GM18870 (cell line): ENCODE results near the gene ODAD4.

ENCODE experiments used
- ATAC-seq: cut with Tn5 transposase; IDR thresholded peaks from one replicate; pipeline ENCODE4 v1.9.1; 2021; ENCODE audit warnings: moderate library complexity; ENCODE audit not compliant: unreplicated experiment

Gene ODAD4, protein sequence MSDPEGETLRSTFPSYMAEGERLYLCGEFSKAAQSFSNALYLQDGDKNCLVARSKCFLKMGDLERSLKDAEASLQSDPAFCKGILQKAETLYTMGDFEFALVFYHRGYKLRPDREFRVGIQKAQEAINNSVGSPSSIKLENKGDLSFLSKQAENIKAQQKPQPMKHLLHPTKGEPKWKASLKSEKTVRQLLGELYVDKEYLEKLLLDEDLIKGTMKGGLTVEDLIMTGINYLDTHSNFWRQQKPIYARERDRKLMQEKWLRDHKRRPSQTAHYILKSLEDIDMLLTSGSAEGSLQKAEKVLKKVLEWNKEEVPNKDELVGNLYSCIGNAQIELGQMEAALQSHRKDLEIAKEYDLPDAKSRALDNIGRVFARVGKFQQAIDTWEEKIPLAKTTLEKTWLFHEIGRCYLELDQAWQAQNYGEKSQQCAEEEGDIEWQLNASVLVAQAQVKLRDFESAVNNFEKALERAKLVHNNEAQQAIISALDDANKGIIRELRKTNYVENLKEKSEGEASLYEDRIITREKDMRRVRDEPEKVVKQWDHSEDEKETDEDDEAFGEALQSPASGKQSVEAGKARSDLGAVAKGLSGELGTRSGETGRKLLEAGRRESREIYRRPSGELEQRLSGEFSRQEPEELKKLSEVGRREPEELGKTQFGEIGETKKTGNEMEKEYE

DNA sequence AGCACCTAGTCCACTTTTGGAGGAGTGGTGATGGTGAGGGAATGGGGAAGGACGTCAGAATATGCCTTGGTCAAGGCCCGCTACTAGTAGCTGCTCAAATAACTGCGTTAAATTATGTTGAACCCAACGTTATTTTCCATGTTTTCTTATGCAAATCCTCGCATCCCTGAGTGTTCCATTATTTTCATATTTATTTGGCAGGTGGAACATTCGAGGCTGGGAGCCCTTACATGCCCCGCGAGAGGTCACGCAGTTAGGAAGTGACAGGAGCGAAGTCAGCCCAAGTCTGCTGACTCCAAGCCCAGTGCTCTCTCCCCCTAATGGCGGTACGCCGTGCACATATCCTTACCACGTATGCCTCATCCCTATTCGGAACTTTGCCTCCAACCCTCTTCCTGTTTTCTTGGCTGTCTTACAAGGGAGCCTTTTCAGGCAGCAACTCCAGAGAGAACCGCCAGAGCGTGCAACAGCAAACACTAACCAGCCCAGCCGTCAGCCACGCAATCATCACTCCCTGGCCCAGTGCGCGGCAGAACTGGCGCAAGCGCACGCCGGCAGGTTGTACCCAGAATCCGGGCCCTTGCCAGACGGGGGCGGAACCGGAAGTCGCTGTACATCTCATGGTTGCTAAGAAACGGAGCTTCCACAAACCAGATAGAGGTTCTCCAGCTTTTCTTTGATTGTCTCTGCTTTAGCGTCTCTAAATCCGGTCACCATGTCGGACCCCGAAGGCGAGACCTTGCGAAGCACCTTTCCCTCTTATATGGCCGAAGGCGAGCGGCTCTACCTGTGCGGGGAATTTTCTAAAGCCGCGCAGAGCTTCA is at the start of gene ODAD4:
ODAD4 (plus strand) TSS at position 609 of the 824 bp plus-strand sequence; CDS start at position 716, 107 bp downstream.
- ATAC-seq, result peak; percentile 91

DNA sequence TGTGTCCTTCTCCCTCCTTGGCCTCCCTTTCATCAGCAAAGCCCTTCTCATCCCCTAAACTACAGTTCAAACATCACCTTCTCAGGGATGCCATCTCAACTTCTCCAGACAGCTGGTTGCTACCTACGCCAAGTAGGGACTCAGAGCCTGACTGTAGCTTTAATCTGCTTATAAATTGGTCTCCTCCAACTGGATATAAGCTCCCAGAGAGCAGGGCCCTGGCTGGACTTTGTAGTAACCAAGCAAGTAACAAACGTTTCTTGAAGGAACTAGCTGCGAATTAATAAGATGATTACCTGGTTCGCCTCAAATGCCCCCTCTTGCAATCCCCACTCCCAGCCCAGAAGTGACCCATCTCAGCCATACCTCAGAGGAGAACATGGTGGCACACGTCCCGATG is 47.7 kb upstream of the ODAD4 start:
- ATAC-seq, result no peak

DNA sequence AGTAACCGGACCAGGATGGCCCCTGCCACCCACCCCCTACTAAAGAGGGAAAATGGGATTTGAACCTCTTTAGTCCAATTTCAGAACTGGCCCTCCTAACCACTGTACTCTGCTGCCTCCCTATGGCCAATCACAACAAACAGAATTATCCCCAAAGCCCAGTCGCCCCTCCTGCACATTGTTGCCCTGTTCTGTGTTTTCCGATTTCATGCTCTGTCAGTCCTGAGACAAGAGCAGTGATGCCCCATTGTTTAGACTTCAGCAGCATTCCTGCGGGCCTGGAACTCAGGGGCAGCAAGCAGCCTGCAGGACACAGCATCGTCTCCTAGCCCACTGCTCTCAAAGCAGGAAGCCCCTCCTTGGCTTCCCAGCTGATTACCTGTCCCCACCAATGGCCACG is 44.7 kb upstream of the ODAD4 start:
- no peak for ATAC-seq

DNA sequence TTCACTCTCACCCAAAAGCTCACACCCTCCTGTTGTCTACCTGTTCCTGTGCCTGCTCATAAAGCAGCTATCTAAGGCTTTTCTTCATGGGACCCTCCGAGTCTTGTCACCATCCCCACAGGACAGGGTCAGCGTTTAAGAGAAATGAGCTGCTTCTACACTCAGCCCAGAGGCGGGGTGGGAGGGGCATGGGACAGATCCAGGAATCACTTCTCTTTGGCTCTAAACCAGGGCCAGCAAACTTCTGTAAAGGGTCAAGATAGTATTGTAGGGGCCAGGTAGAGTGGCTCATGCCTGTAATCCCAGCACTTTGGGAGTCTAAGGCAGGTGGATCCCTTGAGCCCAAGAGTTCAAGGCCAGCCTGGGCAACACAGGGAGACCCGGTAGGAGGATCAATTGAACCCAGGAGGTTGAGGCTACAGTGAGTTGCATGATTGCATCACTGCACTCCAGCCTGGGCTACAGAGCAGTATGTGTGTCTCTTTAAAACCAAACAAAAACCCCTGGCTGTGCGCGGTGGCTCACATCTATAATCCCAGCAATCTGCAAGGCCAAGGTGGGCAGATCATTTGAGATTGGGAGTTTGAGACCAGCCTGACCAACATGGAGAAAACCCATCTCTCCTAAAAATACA is 42.0 kb upstream of the ODAD4 start:
- ATAC-seq, result no peak

DNA sequence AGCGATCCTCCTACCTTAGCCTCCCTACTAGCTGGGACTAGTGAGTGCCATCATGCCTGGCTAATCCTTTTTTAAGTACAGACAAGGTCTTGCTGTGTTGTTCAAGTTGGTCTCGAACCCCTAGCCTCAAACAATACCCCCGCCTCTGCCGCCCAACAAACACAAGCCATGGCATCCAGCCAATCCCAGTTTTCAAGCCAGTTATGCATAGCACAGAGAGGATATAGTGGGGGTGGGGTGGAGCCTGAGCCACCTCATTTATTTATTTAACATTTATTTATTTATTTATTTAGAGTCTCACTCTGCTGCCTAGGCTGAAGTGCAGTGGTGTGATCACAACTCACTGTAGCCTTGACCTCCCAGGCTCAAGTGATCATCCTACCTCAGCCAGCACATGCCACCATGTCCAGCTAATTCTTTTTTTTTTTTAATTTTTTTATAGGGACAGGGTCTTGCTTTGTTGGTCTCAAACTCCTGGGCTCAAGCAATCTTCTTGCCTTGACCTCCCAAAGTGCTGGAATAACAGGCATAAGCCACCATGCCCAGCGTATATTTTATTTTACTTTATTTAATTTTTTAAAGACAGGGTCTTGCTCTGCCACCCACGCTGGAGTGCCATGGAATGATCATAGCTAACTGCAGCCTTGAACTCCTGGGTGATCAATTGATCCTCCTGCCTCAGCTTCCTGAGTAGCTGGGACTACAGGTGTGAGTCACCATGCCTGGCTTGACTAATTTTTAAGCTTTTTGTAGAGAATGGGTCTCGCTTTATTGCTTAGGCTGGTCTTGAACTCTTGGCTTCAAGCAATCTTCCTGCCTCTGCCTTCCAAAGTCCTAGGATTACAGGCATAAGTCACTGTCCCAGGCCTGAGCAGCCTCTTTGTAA is 39.0 kb upstream of the ODAD4 start:
- ATAC-seq, result no peak

DNA sequence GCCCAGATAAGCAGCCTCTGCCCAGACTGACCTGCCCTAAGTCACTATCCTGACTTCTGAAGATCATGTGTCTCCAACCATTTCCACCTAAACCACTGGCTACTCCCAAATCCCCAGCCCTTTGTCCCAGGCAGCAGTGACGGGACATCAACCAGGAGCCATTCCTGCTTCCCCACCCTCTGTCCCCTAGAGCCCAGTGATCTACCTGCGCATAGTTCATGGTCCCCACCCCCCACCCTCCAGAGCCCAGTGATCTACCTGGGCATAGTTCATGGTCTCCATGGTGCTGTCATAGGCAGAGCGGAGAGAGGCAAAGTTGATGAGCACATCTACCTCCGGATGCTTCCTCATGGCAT is 38.4 kb upstream of the ODAD4 start:
- ATAC-seq, result no peak

DNA sequence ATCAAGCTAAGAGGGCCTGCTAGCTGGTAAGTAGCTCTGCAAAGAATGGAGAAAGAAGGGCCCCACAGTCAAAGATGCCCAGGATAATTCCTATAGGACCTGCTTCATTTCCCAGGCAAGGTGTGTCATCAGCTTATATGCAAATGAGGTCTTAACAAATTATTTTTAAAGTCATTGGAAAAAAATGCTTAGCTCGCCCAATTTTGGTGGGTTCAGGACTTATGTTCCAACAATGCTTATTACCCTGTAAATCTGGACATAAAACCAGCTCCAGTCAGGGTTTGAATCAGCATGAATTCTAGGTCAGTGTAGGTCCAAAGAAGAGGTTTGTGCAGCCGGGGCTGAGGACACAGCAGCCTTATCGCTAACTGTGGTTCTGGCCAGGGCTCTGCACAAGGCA is 37.0 kb upstream of the ODAD4 start:
- ATAC-seq, result no peak

DNA sequence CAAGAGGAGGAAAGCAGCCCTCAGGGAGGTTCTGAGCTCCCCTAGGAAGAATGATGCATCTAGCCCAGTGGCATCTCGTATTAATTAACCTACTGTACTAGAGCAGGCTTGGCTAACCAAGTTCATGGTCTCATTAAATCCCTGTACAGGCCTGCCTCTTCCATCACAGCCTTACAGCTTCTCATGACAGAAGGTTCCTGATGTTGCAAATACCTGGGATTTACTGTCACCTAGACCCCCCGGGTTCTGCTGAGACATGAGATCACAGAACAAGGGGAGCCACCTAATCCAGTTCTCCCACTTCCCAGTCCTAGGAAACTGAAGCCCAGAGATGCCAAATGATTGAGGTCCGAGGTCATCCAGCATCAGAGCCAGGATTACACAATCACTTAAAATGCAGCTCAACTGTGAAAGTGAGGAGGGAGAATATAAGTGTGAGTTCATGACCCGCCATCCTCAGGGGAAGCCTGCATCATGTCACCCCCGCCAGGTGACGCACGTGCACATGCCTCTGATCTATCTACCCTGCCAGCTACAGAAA is 35.6 kb upstream of the ODAD4 start:
- no peak for ATAC-seq

DNA sequence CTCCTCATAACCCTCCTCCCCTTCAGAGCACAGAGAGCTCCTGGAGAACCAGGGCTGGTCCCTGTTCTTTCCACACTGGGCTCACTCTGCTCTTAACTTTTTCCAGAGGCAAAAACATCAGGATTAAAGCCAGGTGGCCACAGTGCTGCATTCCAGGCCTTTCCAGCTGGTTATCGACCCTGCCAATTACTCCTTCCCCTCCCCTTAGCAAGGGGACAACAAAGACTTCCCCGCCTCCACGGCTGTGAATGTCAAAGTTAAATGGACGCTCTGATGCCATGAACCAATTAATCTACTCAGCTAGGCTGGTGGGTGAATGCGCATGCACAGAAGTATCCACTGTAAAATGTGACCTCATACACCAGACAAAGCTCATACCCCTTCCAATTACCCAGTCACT is 34.8 kb upstream of the ODAD4 start:
- no peak for ATAC-seq

DNA sequence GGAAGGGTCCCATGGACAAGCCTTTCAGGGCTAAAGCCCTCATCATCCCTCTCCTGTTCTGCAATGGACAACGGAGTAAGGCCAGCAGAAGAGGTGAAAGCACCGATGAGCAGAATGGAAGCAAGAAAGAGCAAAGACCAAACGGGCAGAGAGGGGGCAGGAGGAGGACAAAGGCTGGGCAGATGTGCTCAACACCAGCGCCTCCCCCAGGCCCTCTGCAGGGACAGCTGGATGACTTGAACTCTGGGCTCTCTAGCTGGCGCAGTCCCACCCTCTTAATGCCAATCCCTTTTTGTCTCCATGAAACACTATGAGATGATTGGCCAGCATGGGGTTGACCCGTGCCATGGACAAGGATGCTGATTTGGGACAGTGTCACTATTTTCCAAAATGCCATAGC is 33.7 kb upstream of the ODAD4 start:
- no peak for ATAC-seq

DNA sequence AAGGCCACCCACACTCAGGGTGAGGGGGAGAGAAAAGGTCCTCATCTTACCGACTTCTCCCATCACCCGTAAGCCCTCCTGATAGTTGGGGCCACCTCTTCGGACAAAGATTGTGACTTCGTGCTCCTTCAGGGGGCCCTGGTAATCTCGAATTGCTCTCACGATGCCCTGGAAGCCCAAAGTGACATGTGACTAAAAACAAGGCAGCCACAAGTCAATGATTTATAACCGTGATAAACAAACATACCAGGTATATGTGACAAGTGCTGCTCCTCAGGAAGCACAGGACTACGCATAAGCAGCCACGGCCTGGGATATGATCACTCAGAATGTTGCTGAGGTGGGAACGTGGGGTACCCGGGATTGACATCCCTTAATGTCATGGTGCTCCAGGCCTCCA is 28.8 kb upstream of the ODAD4 start:
- ATAC-seq, result no peak

DNA sequence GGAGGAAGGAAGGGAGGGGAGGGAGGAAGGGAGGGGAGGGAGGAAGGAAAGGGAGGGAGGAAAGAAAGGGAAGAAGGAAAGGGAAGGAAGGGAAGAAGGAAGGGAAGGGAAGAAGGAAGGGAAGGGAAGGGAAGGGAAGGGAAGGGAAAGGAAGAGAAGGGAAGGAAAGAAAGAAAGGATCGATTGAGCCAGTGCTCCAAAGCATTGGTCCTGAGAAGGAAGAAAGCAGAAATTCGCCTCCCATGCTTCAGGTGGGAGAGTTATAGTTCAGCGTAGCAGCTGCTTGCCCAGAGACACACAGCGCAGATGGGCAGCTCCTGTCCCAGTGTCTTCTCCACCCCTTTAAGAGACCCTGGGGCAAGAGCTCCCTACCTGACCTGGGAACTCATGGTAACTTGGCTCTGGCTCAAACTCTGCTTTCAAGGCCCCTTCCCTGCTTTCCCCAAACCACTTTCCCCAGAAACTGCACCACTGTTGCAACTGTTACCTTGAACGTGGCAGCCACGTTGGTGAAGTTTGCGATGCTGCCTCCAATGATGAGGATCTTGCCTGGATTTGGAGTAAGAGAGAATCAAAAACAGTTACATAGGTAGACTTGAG is 26.1 kb upstream of the ODAD4 start:
- no peak for ATAC-seq

DNA sequence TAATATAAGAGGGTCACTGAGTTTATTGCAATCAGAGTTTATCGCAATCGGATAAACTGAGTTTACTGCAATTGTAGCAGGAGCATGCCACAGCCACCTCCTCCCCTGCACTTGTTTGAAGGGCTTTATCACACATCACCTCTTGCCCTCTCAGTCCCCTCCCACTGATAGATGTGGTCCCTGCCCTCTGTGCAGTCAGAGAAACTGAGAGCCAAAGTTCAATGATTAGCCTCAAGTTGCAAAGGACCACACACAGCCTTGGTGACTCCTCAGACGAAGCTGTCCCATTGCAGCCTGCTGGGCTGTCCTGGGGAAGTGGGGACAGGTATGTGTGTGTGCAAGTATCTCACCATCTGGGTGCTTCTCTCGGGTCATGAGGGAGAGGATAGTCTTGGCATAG is 25.2 kb upstream of the ODAD4 start:
- ATAC-seq, result no peak

DNA sequence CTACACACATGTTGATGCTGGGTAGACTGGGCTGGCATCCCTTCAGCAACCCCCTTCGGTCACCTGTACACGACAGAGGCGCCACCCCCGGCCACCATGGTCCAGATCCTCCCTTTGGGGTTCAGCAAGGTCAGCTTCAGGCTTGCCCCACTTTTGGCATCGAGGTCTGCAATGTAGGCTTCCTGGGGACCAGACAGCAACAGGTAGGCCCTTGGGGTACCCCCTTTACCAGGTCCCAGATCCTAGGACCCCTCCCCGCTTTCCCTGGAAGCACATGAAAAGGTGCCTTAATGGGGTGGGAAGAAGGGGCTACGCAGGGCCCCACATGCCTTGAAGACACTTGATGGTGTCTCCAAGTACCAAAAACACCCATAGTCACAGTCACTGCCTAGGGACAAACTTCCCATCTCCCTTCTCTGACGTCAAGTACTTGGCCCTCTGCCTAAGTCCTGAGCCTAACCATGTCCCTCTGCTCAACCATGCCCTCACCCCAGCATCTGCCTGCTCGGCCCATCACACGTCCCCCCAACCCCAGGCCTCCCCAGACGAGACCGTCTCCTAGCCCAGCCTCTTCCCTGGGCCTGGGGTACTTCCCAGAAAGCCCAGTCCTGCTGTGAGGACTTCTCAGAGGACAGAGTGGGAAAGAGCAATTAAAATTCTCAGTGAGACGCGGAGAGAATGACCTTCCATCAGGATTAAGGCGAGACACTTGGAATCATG is 23.8 kb upstream of the ODAD4 start:
- no peak for ATAC-seq

DNA sequence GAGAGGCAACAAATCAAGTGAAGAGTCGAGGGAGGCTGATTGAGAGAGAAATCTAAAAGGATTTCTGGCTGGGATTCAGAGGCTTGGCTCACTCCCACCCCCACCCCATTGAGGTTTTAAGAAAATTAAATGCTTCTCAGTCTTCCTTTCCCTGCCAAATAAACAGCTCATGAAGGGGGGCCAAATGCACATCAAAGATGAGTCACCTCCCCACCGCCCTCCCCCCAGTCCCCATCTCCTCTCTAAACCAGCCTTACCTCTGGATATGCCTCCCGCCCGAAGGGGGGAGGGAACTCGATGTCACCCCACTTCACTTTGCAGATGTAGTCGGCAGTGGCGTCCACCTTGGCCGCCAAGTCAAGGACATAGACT is 23.2 kb upstream of the ODAD4 start:
- ATAC-seq, result no peak

DNA sequence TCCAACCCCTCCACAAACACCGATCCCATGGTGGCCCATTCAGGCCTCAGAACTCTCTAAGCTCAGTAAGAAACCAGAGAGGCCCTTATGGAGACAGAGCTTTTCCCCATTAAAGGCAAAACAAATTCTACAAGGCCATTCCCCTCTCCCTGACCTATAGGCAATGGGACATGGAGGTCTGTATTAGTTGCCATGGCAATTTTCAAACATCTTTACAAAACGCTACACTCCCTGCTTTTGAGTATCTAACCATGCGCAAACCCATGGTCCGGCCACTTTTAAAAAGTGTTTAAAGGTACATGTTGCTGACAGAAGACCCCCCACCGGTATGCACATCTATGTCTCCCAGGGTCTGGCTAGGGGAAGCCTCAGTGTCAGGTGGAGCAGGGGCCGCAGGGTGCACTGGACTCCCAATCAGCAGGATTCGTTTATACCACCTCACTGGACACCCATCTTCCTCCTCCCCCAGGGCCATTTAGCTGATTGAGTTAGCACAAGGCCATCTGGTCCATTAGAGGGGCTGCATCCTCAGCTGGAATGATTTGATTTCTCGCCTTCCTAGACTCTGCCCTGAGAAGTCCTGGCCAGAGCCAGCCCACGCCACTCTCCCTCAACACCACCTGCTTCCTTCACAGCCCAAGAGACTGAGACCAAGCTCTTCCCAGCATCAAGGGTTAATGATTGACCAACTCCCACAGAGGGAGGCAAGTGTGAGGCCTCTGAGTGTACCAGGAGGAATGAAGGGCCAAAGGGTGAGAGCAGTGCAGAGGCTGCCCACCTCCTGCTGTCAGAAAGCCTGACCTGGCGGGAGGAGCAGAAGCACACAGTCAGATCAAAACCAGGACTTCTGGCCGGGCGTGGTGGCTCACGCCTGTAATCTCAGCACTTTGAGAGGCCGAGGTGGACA is 22.5 kb upstream of the ODAD4 start:
- ATAC-seq, result no peak

DNA sequence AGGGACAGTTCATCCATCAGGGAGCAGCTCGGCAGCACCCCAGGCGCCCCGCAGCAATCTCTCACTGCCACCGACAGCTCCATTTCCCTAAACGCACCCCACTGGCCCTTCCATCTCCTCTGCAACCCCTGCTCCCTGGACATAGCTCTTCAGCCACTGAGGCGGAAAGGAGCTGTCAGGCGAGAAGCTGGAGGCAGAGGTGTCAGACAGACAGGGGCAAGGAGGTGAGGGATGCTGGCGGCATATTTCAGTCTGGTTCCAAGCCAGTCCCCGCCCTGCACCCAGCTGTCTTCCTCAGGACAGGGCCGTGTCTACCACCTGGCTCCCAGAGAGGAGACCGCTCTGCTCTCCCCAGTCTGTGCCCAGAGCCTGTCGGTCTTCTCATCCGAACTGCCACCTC is 21.3 kb upstream of the ODAD4 start:
- ATAC-seq, result no peak
